Measurements from ENCODE around the gene MINK1.

MINK1 gene

DNA sequence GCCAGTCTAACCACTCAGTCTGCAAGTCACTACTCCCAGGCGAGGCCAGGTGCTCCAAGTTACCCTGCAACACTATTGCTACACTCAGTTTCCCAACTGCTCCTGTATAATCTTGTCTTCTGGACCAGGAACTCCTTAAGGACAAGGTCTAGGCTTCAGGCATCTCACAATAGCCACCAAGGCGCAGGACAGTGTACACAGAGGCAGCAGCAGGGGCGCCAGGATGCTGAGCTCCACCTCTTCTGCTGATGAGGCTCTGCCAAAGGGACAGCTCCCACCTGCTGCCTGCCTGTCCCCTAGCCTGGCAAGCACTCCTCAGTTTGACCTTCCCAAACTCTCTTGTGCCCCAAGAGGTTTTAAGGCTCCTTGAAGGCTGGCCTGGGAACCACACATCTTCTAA lies 103.3 kb downstream of the MINK1 start:
- no peak overlapping the region for H3K4me3 ChIP-seq (ENCODE audit: control insufficient read depth, low read depth, low read length)
- no peak for DNase-seq (ENCODE audit: low read depth)
- TF ChIP-seq, protein P1, sequence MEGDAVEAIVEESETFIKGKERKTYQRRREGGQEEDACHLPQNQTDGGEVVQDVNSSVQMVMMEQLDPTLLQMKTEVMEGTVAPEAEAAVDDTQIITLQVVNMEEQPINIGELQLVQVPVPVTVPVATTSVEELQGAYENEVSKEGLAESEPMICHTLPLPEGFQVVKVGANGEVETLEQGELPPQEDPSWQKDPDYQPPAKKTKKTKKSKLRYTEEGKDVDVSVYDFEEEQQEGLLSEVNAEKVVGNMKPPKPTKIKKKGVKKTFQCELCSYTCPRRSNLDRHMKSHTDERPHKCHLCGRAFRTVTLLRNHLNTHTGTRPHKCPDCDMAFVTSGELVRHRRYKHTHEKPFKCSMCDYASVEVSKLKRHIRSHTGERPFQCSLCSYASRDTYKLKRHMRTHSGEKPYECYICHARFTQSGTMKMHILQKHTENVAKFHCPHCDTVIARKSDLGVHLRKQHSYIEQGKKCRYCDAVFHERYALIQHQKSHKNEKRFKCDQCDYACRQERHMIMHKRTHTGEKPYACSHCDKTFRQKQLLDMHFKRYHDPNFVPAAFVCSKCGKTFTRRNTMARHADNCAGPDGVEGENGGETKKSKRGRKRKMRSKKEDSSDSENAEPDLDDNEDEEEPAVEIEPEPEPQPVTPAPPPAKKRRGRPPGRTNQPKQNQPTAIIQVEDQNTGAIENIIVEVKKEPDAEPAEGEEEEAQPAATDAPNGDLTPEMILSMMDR (conservative IDR thresholded peaks at IDR 0.05; ENCODE audit: control insufficient read depth, insufficient read depth, low read depth, low read length) = no peak

DNA sequence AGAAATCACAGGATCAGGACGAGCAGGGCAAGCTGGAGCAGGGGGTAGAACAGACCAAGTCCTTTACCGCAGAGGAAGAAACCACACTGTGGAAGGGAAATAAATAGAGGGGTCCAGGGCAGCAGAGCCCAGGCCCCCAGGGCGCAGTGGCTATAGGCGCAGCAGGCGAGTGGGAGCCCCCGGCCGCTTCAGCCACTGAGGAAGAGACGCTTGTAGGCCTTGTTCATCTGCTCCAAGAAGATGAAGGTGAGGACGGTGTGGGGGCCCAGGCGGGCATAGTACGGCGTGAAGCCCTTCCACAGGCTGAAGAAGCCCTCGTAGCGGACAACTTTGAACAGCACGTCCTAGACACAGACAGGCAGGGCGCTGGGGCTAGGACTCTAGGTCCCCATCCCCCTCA lies 104.4 kb downstream of the MINK1 start:
- H3K4me3 ChIP-seq (ENCODE audit: control insufficient read depth, low read depth, low read length) = no peak overlapping the region
- DNase-seq (ENCODE audit: low read depth) = no peak
- TF ChIP-seq, protein P1 (conservative IDR thresholded peaks at IDR 0.05; ENCODE audit: control insufficient read depth, insufficient read depth, low read depth, low read length) = no peak

DNA sequence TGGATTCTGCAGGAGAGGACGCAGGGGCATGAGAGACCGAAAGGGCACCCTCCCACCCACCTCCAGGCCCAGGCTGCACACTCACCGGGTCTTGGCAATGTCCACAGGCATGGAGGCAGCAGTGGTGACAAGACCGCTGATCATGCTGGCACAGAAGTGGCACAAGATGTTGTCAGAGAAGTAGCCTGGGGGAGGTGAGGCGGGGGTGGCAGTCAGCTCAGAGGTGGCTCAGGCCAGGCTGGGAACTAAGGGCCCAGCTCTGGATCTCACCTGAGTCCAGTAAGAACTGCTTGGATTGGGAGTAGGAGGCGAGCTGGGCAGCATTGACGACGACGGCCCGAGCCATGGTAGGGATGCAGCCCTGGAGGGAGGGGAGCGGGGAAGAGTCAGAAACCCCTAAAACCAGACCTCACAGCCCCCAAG lies 104.9 kb downstream of the MINK1 start:
- H3K4me3 ChIP-seq (ENCODE audit: control insufficient read depth, low read depth, low read length) = no peak overlapping the region

DNA sequence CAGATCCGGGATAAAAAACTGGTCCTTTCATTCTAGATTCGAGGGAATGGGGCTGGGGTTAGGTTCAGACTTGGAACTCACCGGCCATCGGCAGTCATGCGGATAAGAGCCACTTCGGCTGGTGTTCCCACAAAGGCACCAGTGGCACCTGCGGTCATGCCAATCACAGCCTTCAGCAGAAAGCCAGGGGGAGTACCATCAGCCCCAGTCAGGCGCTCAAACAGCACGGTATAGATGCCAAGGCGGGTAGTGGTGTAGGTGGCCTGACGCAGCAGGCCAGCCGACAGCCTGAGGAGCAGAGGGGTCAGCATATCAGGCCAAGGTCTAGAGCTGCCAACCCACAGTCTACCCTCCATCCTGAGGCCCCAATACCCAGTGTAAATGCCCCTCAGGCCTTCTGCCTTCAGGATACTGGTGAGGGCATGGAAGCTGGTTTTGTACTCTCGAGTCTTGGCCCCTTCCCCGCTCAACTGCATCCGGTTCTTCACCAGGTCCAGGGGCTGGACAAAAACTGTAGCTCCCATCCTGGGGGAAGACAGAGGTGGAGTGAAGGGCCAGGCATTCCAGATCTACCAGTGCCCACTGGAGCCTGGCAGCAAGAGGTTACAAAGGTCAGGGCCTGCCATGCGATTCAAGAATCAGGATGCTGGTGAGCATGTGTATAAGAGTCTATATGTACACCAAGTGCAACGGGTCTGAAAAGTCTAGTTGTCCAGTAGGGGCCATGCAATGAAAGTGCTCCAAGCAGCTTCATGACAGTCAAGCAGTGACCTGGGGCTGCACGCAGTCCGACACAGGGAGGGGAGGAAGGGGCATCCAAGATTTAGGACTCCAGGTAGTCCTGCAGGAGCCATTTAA lies 105.8 kb downstream of the MINK1 start:
- TF ChIP-seq, protein P1 (conservative IDR thresholded peaks at IDR 0.05; ENCODE audit: control insufficient read depth, insufficient read depth, low read depth, low read length) = no peak
- DNase-seq (ENCODE audit: low read depth) = no peak
- peak overlapping the region; percentile 94 for H3K4me3 ChIP-seq (ENCODE audit: control insufficient read depth, low read depth, low read length)

More for the DNA sequence above, 104.9 kb downstream of the MINK1 start:
- DNase-seq (ENCODE audit: low read depth) = no peak
- TF ChIP-seq, protein P1 (conservative IDR thresholded peaks at IDR 0.05; ENCODE audit: control insufficient read depth, insufficient read depth, low read depth, low read length) = no peak

DNA sequence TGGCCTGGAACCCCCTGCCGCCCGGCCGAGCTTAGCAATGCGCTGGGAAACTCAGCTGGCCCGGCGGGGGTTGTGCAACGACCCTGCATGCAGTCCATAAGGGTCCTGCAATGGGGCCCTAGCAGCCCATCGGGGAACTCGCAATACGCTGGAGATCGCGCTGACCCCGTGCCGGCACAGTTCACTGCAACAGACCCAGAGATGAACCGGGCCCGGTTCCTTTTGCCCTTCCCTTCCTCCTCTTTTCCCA lies 106.3 kb downstream of the MINK1 start:
- TF ChIP-seq, protein P1 (conservative IDR thresholded peaks at IDR 0.05; ENCODE audit: control insufficient read depth, insufficient read depth, low read depth, low read length) = no peak
- no peak for DNase-seq (ENCODE audit: low read depth)

DNA sequence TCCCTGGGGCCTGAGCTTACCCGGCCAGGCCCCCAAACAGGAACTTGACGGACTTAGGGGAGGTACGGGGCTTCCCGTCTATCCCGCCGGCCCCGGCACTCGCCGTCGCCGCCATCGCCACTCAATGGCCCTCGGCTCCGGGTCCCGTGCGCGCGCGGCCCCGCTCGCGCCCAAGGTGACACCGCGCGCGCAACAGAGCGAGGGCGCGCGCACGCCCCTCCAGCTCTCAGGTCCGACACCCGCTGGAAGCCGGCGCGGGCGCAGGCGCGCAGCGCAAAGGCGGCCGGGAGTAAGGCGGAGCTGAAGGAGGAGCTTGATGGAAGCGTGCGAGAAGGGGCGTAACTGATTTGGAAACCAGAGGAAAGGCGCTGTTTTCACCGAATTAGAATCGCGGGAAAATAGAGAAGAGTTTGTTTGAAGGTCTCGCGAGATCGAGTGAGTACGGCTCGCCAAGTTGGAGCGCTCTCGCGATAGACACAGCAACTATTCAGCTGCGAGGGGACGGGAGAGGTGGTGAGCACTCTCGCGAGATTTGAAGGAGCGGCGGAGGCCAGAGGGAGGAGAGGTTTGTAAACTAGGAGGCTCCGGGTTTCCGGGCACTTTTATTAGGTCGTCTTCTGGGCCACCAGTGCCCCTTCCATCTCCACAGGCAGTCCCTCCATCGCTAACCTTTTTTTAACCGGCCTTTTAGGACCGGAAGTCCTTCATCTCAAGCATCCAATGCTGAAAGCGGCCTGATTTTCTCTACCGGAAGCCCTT lies 106.8 kb downstream of the MINK1 start, which contains the start of the genes RNF167 and SLC25A11:
Gene RNF167 (plus strand): TSS at position 473 of the 759 bp plus-strand sequence. CDS start 642 bp downstream, outside the sequence.
Gene SLC25A11 (minus strand): TSS at position 251 of the 759 bp plus-strand sequence. CDS start 136 bp downstream, at position 115.
- TF ChIP-seq, protein P1 (conservative IDR thresholded peaks at IDR 0.05; ENCODE audit: control insufficient read depth, insufficient read depth, low read depth, low read length) = no peak
- DNase-seq (ENCODE audit: low read depth) = peak; percentile 100
- H3K4me3 ChIP-seq (ENCODE audit: control insufficient read depth, low read depth, low read length) = peak within 1 kb of the TSS; percentile 94

More for the DNA sequence above, 106.3 kb downstream of the MINK1 start:
- H3K4me3 ChIP-seq (ENCODE audit: control insufficient read depth, low read depth, low read length) = peak overlapping the region; percentile 94
